ENCODE results near the gene GRAP2. TPM values are rescaled to one million over a fixed set of nuclear protein-coding genes. Genes with fewer than 3 reads are reported as not detected.

The GRAP2 gene
- total RNA-seq, 4 donors from 2014 or later: 5.8 to 92.4 (median 6.1) TPM

GRCh38 chr22:39952347-39952746, 51.5 kb downstream of the GRAP2 start:
- DNase-seq: no peak
- Histone ChIP-seq H3K27me3 (no peaks in the 10 kb centered on the region), H3K36me3 (no peaks in the 10 kb centered on the region), H3K4me3 (no peak overlapping the region), H3K9me3 (no peaks in the 10 kb centered on the region), H3K4me1 (peaks cover 0 to 10% (median 0%) of the 10 kb centered on the region in 4 donors), H3K27ac (peak overlapping the region in 2 of 4 donors; percentile 43 to 47)
- TF ChIP-seq POLR2A (IDR thresholded peaks at IDR 0.05): no peak
- TF ChIP-seq, protein P1, sequence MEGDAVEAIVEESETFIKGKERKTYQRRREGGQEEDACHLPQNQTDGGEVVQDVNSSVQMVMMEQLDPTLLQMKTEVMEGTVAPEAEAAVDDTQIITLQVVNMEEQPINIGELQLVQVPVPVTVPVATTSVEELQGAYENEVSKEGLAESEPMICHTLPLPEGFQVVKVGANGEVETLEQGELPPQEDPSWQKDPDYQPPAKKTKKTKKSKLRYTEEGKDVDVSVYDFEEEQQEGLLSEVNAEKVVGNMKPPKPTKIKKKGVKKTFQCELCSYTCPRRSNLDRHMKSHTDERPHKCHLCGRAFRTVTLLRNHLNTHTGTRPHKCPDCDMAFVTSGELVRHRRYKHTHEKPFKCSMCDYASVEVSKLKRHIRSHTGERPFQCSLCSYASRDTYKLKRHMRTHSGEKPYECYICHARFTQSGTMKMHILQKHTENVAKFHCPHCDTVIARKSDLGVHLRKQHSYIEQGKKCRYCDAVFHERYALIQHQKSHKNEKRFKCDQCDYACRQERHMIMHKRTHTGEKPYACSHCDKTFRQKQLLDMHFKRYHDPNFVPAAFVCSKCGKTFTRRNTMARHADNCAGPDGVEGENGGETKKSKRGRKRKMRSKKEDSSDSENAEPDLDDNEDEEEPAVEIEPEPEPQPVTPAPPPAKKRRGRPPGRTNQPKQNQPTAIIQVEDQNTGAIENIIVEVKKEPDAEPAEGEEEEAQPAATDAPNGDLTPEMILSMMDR (IDR thresholded peaks at IDR 0.05): no peak

- no peaks in the 10 kb centered on the region for H3K9me3 ChIP-seq
- peak overlapping the region in 1 of 4 donors; percentile 10 for H3K27ac ChIP-seq
- TF ChIP-seq POLR2A (IDR thresholded peaks at IDR 0.05): no peak
- TF ChIP-seq, protein P1 (IDR thresholded peaks at IDR 0.05): no peak
- peaks cover 0 to 10% (median 0%) of the 10 kb centered on the region in 4 donors for H3K4me1 ChIP-seq
- DNase-seq: no peak
- no peaks in the 10 kb centered on the region for H3K36me3 ChIP-seq
- H3K27me3 ChIP-seq: no peaks in the 10 kb centered on the region
- H3K4me3 ChIP-seq: no peak overlapping the region
These were observed 52.2 kb downstream of the GRAP2 start for GRCh38 chr22:39953101-39953500.

GRCh38 chr22:39954584-39955055, 53.7 kb downstream of the GRAP2 start:
- TF ChIP-seq, protein P1 (IDR thresholded peaks at IDR 0.05): no peak
- TF ChIP-seq POLR2A (IDR thresholded peaks at IDR 0.05): no peak
- H3K36me3 ChIP-seq: no peaks in the 10 kb centered on the region
- H3K4me1 ChIP-seq: peaks cover 0 to 10% (median 4%) of the 10 kb centered on the region in 4 donors
- no peak overlapping the region for H3K27ac ChIP-seq
- no peak for DNase-seq
- no peak overlapping the region for H3K4me3 ChIP-seq
- H3K27me3 ChIP-seq: no peaks in the 10 kb centered on the region
- no peaks in the 10 kb centered on the region for H3K9me3 ChIP-seq

DNA sequence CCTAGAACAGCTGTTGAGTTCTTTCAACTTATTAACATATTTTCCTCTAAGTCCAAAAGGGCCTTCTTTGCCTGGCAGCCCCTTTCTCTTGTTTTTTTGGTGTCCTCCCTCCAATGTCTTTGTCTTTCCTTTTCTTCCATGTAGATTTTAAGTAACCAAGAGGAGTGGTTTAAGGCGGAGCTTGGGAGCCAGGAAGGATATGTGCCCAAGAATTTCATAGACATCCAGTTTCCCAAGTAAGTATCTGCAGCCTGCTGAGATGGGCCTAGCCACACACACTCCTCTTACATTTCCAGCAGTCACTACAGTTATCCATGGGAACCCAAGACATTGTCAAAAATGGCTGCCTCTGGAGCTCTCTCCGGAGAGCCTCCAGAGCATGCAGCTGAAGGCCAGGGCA, 54.8 kb downstream of the GRAP2 start:
- Histone ChIP-seq H3K4me1 (peaks cover 0 to 11% (median 5%) of the 10 kb centered on the region in 4 donors), H3K9me3 (no peaks in the 10 kb centered on the region), H3K36me3 (no peaks in the 10 kb centered on the region), H3K27ac (no peak overlapping the region), H3K4me3 (no peak overlapping the region), H3K27me3 (no peaks in the 10 kb centered on the region)
- TF ChIP-seq, protein P1 (IDR thresholded peaks at IDR 0.05): no peak
- TF ChIP-seq POLR2A (IDR thresholded peaks at IDR 0.05): no peak
- no peak for DNase-seq

DNA sequence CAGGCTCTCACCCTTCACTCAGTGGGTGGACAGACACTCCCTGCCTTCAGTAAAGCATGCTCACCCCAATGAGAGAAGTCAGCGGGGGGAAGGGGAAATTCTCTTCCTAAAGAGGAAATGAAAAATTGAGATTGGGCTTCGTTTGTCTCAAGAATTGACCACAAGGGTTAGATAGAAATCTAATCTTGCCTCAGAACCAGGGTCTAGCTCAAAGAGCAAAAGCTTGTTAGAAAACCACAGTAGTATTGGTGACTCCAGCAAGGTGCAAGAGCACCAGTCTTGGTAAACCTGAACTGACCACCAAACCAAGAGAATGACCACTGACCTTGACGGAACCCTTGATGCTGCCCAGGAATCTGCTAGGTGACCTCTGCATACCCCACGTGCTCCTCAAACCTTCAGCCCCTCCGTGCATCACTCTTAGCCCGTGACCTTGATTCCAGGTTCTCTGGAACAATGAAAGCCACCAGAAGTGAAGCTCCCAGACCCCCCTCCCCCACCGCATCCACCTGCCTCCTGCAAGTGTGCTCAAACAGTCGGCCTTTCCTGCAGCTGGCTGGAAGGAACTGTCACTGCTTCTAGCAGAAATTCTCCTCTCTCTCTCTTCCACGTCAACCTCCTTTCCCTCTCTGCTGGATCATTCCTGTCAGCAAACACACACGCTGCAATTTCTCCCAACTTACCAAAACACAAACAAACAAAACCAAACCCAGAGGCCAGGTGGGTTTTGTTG, 56.2 kb downstream of the GRAP2 start:
- H3K9me3 ChIP-seq: no peaks in the 10 kb centered on the region
- H3K4me1 ChIP-seq: peaks cover 0 to 11% (median 7%) of the 10 kb centered on the region in 4 donors
- H3K36me3 ChIP-seq: no peaks in the 10 kb centered on the region
- H3K27ac ChIP-seq: no peak overlapping the region
- DNase-seq: no peak
- no peak overlapping the region for H3K4me3 ChIP-seq
- no peaks in the 10 kb centered on the region for H3K27me3 ChIP-seq
- TF ChIP-seq, protein P1 (IDR thresholded peaks at IDR 0.05): no peak
- TF ChIP-seq POLR2A (IDR thresholded peaks at IDR 0.05): no peak

All from Peyer's patch (tissue), 4 donors.